ENCODE measurements around the gene OVAAL. TPM values are rescaled to one million over a fixed set of nuclear protein-coding genes. Genes with fewer than 3 reads are reported as not detected.

The OVAAL gene
- total and polyA plus RNA-seq, 4 donors, result not detected

- no peak overlapping the region for H3K9ac ChIP-seq (ENCODE audit: low read depth in 1 of 2, low read length in 2 of 2)
- no peak overlapping the region for H3K4me3 ChIP-seq (ENCODE audit: low read depth in 1 of 3, low read length in 3 of 3)
- no peak overlapping the region for H3K27ac ChIP-seq (ENCODE audit: low read depth in 1 of 2, low read length in 2 of 2)
- no peaks in the 10 kb centered on the region for H3K27me3 ChIP-seq (ENCODE audit: control insufficient read depth in 4 of 4, insufficient read depth in 4 of 4, low read length in 3 of 4)
- no peaks in the 10 kb centered on the region for H3K36me3 ChIP-seq (ENCODE audit: control insufficient read depth in 4 of 4, insufficient read depth in 3 of 4, low read depth in 1 of 4, low read length in 3 of 4)
- TF ChIP-seq JUND (IDR thresholded peaks at IDR 0.05), result no peak
- TF ChIP-seq REST (IDR thresholded peaks at IDR 0.05), result no peak
- TF ChIP-seq GABPA (IDR thresholded peaks at IDR 0.05 in 1 of 2, conservative IDR thresholded peaks at IDR 0.05 in 1 of 2), result no peak
- no peak for TF ChIP-seq HNF4G (IDR thresholded peaks at IDR 0.05)
- no peak for TF ChIP-seq FOXA1 (IDR thresholded peaks at IDR 0.05)
- TF ChIP-seq CTCF (IDR thresholded peaks at IDR 0.05; ENCODE audit: low read depth, low read length, missing input control), result no peak
- TF ChIP-seq NR2F2 (IDR thresholded peaks at IDR 0.05), result no peak
- TF ChIP-seq ATF3 (IDR thresholded peaks at IDR 0.05), result no peak
- no peak for TF ChIP-seq EGR1 (IDR thresholded peaks at IDR 0.05; ENCODE audit: low read depth in 2 of 2)
- no peak for TF ChIP-seq TAF1 (conservative IDR thresholded peaks at IDR 0.05)
- TF ChIP-seq SP1 (IDR thresholded peaks at IDR 0.05), result no peak
- TF ChIP-seq HNF4A (conservative IDR thresholded peaks at IDR 0.05), result no peak
- DNase-seq (ENCODE audit: low spot score), result no peak
- no peaks in the 10 kb centered on the region for H3K4me1 ChIP-seq (ENCODE audit: control insufficient read depth in 4 of 4, insufficient read depth in 4 of 4, low read length in 3 of 4)
- H3K9me3 ChIP-seq (ENCODE audit: control insufficient read depth in 4 of 4, low read length in 3 of 4), result no peaks in the 10 kb centered on the region
- 91% methylated on average over 2 of the region's 2 CpGs for WGBS
Observed at GRCh38 chr1:180568184-180568583, 9.4 kb downstream of the OVAAL start.

GRCh38 chr1:180571060-180571831 is 12.5 kb downstream of the OVAAL start:
- Histone ChIP-seq H3K27ac (ENCODE audit: low read depth in 1 of 2, low read length in 2 of 2) (no peak overlapping the region), H3K27me3 (ENCODE audit: control insufficient read depth in 4 of 4, insufficient read depth in 4 of 4, low read length in 3 of 4) (no peaks in the 10 kb centered on the region), H3K9me3 (ENCODE audit: control insufficient read depth in 4 of 4, low read length in 3 of 4) (no peaks in the 10 kb centered on the region), H3K9ac (ENCODE audit: low read depth in 1 of 2, low read length in 2 of 2) (no peak overlapping the region), H3K4me1 (ENCODE audit: control insufficient read depth in 4 of 4, insufficient read depth in 4 of 4, low read length in 3 of 4) (no peaks in the 10 kb centered on the region), H3K4me3 (ENCODE audit: low read depth in 1 of 3, low read length in 3 of 3) (no peak overlapping the region), H3K36me3 (ENCODE audit: control insufficient read depth in 4 of 4, insufficient read depth in 3 of 4, low read depth in 1 of 4, low read length in 3 of 4) (no peaks in the 10 kb centered on the region)
- no peak for TF ChIP-seq ZBTB33 (IDR thresholded peaks at IDR 0.05)
- TF ChIP-seq HNF4G (IDR thresholded peaks at IDR 0.05), result no peak
- TF ChIP-seq ATF3 (IDR thresholded peaks at IDR 0.05), result no peak
- TF ChIP-seq GABPA (IDR thresholded peaks at IDR 0.05 in 1 of 2, conservative IDR thresholded peaks at IDR 0.05 in 1 of 2), result no peak
- no peak for TF ChIP-seq FOXA2 (IDR thresholded peaks at IDR 0.05)
- no peak for TF ChIP-seq RAD21 (IDR thresholded peaks at IDR 0.05)
- 78% methylated on average over 5 of the region's 5 CpGs for WGBS
- DNase-seq (ENCODE audit: low spot score), result no peak
